HG02798 (cell line): ENCODE measurements around the gene IRGC.

Experiments
- ATAC-seq: cut with Tn5 transposase; IDR thresholded peaks from one replicate; pipeline ENCODE4 v1.9.1; 2021; ENCODE audit warnings: mild to moderate bottlenecking; ENCODE audit not compliant: unreplicated experiment, poor library complexity

The IRGC gene

GRCh38 chr19:43721469-43722048 is 5.7 kb downstream of the IRGC start:
- ATAC-seq, result no peak

- no peak for ATAC-seq
Observed at GRCh38 chr19:43723588-43723987, 7.7 kb downstream of the IRGC start.

- no peak for ATAC-seq
Observed at GRCh38 chr19:43724896-43725295, 9.0 kb downstream of the IRGC start.

- peak; percentile 53 for ATAC-seq
Observed at GRCh38 chr19:43725468-43725867, 9.6 kb downstream of the IRGC start.

- ATAC-seq, result no peak
Observed at GRCh38 chr19:43726736-43727592, 11.1 kb downstream of the IRGC start.

- ATAC-seq, result no peak
Observed at GRCh38 chr19:43727593-43727853, 11.6 kb downstream of the IRGC start.

- ATAC-seq, result no peak
Observed at GRCh38 chr19:43729919-43730318, 14.0 kb downstream of the IRGC start.

- ATAC-seq, result no peak
Observed at GRCh38 chr19:43731346-43731745, 15.5 kb downstream of the IRGC start.

- ATAC-seq, result no peak
Observed at GRCh38 chr19:43731846-43732245, 16.0 kb downstream of the IRGC start.

GRCh38 chr19:43735013-43735412 is 19.1 kb downstream of the IRGC start:
- no peak for ATAC-seq

- no peak for ATAC-seq
Observed at GRCh38 chr19:43735957-43736356, 20.1 kb downstream of the IRGC start.

- ATAC-seq, result no peak
Observed at GRCh38 chr19:43738780-43739211, 22.9 kb downstream of the IRGC start.

GRCh38 chr19:43739439-43740235 is 23.8 kb downstream of the IRGC start:
- ATAC-seq, result no peak

- ATAC-seq, result no peak
Observed at GRCh38 chr19:43741075-43741825, 25.4 kb downstream of the IRGC start.

GRCh38 chr19:43743059-43743458 is 27.2 kb downstream of the IRGC start:
- no peak for ATAC-seq

GRCh38 chr19:43747557-43748204 is 31.8 kb downstream of the IRGC start:
- no peak for ATAC-seq

GRCh38 chr19:43748205-43748594 is 32.3 kb downstream of the IRGC start:
- ATAC-seq, result no peak

GRCh38 chr19:43748685-43749084 is 32.8 kb downstream of the IRGC start:
- no peak for ATAC-seq

- ATAC-seq, result no peak
Observed at GRCh38 chr19:43749152-43749551, 33.3 kb downstream of the IRGC start.

GRCh38 chr19:43749898-43750297 is 34.0 kb downstream of the IRGC start:
- ATAC-seq, result no peak
